Kidney (tissue), 14 donors: ENCODE results near the gene FGF6. TPM values are rescaled to one million over a fixed set of nuclear protein-coding genes. Genes with fewer than 3 reads are reported as not detected.

Experiments
- DNase-seq, 5 donors: peaks; one replicate each; pipeline ENCODE4 v3.0.0-alpha.2; 2013 to 2020
- FAIRE-seq: peaks from 2 replicates; lab custom pipeline; 2012; peaks lifted over from hg19 to GRCh38; lab: Jason Lieb, UNC
- H3K27ac ChIP-seq, 2 donors: one replicate each; pipeline ENCODE4 v1.7.0; 2013; ENCODE audit warnings: low read depth in 2 of 2, low read length in 2 of 2, inconsistent platforms in 1 of 2
- H3K27me3 ChIP-seq: one replicate; pipeline ENCODE4 v1.7.1; 2013; ENCODE audit warnings: low read length, inconsistent platforms; ENCODE audit not compliant: control insufficient read depth, insufficient read depth
- H3K36me3 ChIP-seq, 3 donors: one replicate each; pipeline versions ENCODE4 v1.7.0 to v1.7.1; 2013; ENCODE audit warnings: low read length in 3 of 3, control low read depth in 1 of 3, inconsistent platforms in 1 of 3; ENCODE audit not compliant: insufficient read depth in 3 of 3, control insufficient read depth in 2 of 3
- H3K4me1 ChIP-seq, 3 donors: one replicate each; pipeline versions ENCODE4 v1.7.0 to v1.7.1; 2013; ENCODE audit warnings: low read length in 3 of 3, inconsistent platforms in 1 of 3, low read depth in 1 of 3; ENCODE audit not compliant: control insufficient read depth in 2 of 3, insufficient read depth in 2 of 3
- H3K4me3 ChIP-seq, 3 donors: one replicate each; pipeline versions ENCODE4 v1.7.0 to v1.8.1; 2013; ENCODE audit warnings: low read length in 3 of 3, control low read depth in 1 of 3, inconsistent platforms in 1 of 3
- H3K9ac ChIP-seq, 3 donors: one replicate each; pipeline versions ENCODE4 v1.7.0 to v1.7.1; 2013; ENCODE audit warnings: low read length in 3 of 3, control low read depth in 1 of 3, inconsistent platforms in 1 of 3
- H3K9me3 ChIP-seq, 3 donors: one replicate each; pipeline versions ENCODE4 v1.7.0 to v1.7.1; 2013; ENCODE audit warnings: low read length in 3 of 3, control low read depth in 1 of 3, inconsistent platforms in 1 of 3; ENCODE audit not compliant: control insufficient read depth in 2 of 3, insufficient read depth in 1 of 3
- intact Hi-C: fragments of 100-400 bp; cut with DNase I; formaldehyde crosslinking; loops from one replicate; pipeline ENCODE4 v1.11.1; 2022
- polyA plus RNA-seq: library from polyadenylated mRNA; stranded (reverse); fragments of 350-450 nt; fragmentation: Illumina TruSeq; extraction: RNeasy Lipid Tissue Mini Kit (QIAGEN cat#74804); gene quantifications from one replicate; pipeline ENCODE4 v1.2.3, GENCODE V29; 2014; ENCODE audit warnings: low read depth, low replicate concordance; ENCODE audit not compliant: insufficient read depth
- total RNA-seq: library from RNA; stranded (reverse); fragmentation: NEBNext Ultra II Directional; extraction: Animal tissue kit (Norgen Biotek cat#: 25700); gene quantifications from one replicate; pipeline ENCODE4 v1.2.1, GENCODE V29; 2021
- TF ChIP-seq, protein P1 (sequence below): IDR thresholded peaks from 3 replicates; pipeline ENCODE4 v1.5.1; 2012; ENCODE audit warnings: mild to moderate bottlenecking, moderate library complexity, borderline replicate concordance; ENCODE audit not compliant: insufficient read depth; ENCODE audit errors: extremely low read depth
- donor health status: control.
- donor health status: control.
- donor health status: control.
- donor health status: control.
- donor health status: control.
- donor health status: DM: yes; HTN: yes; CAD: no.
- donor health status: Normal renal cell carcinoma (clear cell type).

The FGF6 gene
- total and polyA plus RNA-seq, 2 donors from 2014 or later: not detected

DNA sequence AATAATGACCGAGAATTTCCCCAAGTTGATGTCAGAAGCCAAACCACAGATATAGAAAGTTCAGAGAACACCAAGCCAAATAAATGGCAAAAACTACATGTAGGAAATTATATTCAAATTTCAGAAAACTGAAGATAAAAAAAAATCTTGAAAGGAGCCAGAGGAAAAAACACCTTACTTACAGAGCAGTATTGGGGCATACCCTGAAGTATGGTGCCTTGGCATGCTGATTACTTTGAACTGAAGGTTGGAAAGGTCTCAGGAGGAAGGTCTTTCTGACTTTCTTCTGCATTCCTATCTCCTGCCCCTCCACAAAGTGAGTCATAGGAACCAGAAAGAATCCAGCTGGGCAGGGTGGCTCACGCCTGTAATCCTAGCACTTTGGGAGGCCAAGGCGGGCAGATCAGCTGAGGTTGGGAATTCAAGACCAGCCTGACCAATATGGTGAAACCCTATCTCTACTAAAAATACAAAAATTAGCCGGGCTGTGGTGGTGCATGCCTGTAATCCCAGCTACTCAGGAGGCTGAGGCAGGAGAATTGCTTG lies 8.8 kb upstream of the FGF6 start:
- H3K27me3 ChIP-seq: no peaks in the 10 kb centered on the region
- DNase-seq: no peak
- TF ChIP-seq, protein P1, sequence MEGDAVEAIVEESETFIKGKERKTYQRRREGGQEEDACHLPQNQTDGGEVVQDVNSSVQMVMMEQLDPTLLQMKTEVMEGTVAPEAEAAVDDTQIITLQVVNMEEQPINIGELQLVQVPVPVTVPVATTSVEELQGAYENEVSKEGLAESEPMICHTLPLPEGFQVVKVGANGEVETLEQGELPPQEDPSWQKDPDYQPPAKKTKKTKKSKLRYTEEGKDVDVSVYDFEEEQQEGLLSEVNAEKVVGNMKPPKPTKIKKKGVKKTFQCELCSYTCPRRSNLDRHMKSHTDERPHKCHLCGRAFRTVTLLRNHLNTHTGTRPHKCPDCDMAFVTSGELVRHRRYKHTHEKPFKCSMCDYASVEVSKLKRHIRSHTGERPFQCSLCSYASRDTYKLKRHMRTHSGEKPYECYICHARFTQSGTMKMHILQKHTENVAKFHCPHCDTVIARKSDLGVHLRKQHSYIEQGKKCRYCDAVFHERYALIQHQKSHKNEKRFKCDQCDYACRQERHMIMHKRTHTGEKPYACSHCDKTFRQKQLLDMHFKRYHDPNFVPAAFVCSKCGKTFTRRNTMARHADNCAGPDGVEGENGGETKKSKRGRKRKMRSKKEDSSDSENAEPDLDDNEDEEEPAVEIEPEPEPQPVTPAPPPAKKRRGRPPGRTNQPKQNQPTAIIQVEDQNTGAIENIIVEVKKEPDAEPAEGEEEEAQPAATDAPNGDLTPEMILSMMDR: no peak

DNA sequence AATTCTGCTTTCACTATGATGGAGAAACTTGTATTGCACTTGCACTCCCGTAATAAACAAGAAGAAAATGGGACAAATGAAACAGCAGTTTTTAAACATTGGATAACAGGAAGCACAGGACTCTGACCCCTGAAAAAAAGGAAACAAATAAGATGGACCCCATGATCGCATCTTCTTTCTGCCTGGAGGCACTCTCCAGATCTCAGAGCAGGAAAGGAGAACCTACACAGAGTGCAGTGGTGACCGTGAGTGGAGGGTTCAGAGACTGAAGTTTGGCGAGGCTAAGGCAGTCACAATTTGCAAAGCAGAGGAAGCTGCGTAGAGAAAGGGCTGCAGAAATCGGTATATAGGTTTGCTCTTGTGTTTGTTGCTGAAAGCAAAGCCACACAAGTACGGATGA lies 6.1 kb upstream of the FGF6 start:
- Histone ChIP-seq H3K27me3 (no peaks in the 10 kb centered on the region), H3K27ac (no peak overlapping the region), H3K4me3 (no peak overlapping the region), H3K9ac (no peak overlapping the region), H3K36me3 (no peaks in the 10 kb centered on the region), H3K9me3 (no peaks in the 10 kb centered on the region), H3K4me1 (no peaks in the 10 kb centered on the region)
- DNase-seq (no peak), FAIRE-seq (no peak)
- intact Hi-C loops: no loop called here
- TF ChIP-seq, protein P1: no peak

More for the DNA sequence above, 8.8 kb upstream of the FGF6 start:
- Histone ChIP-seq H3K4me1 (no peaks in the 10 kb centered on the region), H3K9ac (no peak overlapping the region), H3K36me3 (no peaks in the 10 kb centered on the region), H3K4me3 (no peak overlapping the region), H3K9me3 (no peaks in the 10 kb centered on the region), H3K27ac (no peak overlapping the region)
- intact Hi-C loops: no loop called here
- no peak for FAIRE-seq

- Histone ChIP-seq H3K4me3 (no peak overlapping the region), H3K36me3 (no peaks in the 10 kb centered on the region), H3K4me1 (no peaks in the 10 kb centered on the region), H3K27ac (no peak overlapping the region), H3K9me3 (no peaks in the 10 kb centered on the region), H3K27me3 (no peaks in the 10 kb centered on the region), H3K9ac (no peak overlapping the region)
- intact Hi-C loops: no loop called here
- DNase-seq (no peak), FAIRE-seq (no peak)
- TF ChIP-seq, protein P1: no peak
Measured at GRCh38 chr12:4450551-4451112, 5.0 kb upstream of the FGF6 start.

DNA sequence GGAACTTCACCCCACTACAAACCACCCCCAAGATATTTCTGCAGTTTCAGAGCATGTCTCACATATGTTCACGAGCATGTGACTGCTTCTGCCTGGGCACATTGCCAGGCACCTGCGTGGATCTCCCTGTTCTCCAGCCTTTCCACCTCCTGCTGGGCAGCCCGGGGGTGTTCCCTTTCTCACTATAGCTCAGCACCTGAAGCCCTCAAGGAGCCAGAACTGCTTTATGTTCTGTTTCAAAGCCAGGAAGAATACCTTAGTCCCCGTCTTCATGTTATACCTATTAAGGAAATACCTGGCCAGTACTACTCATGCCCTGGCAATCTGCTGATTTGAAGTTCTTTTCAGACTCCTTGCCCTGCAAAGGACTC lies 4.2 kb upstream of the FGF6 start:
- H3K4me3 ChIP-seq: no peak overlapping the region
- intact Hi-C loops: no loop called here
- no peak for DNase-seq
- H3K27me3 ChIP-seq: no peaks in the 10 kb centered on the region
- TF ChIP-seq, protein P1: no peak
- no peaks in the 10 kb centered on the region for H3K9me3 ChIP-seq
- H3K27ac ChIP-seq: no peak overlapping the region
- no peaks in the 10 kb centered on the region for H3K4me1 ChIP-seq
- H3K9ac ChIP-seq: no peak overlapping the region
- no peak for FAIRE-seq
- no peaks in the 10 kb centered on the region for H3K36me3 ChIP-seq
